Head of caudate nucleus (tissue), 42 donors: Measurements from ENCODE around the gene GPNMB.
"Not testable (repeated sequence)": the region's sequence is repeated elsewhere in the genome, so short reads cannot be mapped to it uniquely, and the experiment has no call there.

Source experiments
- DNase-seq, 42 donors: peaks; one replicate each; pipeline versions ENCODE4 v3.0.0 to v3.0.0-alpha.2; 2020 to 2021; ENCODE audit warnings: mixed read lengths in 7 of 42
- intact Hi-C: fragments of 100-400 bp; cut with DNase I; formaldehyde crosslinking; loops from one replicate; pipeline ENCODE4 v1.15.0; 2022

The GPNMB gene

GRCh38 chr7:23224364-23224763 is 22.2 kb upstream of the GPNMB start:
- DNase-seq, intact Hi-C loops: not testable (repeated sequence)

GRCh38 chr7:23226844-23227450 is 19.6 kb upstream of the GPNMB start:
- peak in 6 of 42 donors; percentile 25 to 48 (median 43) for DNase-seq
- intact Hi-C loops, result no loop called here

- intact Hi-C loops, result no loop called here
- DNase-seq, result no peak
Observed at GRCh38 chr7:23228412-23228811, 18.2 kb upstream of the GPNMB start.

- intact Hi-C loops, result no loop called here
- peak; percentile 28 to 80 (median 61) for DNase-seq
Observed at GRCh38 chr7:23230641-23231101, 15.9 kb upstream of the GPNMB start.

- intact Hi-C loops, result no loop called here
Observed at GRCh38 chr7:23232966-23233365, 13.6 kb upstream of the GPNMB start.

GRCh38 chr7:23234569-23235296 is 11.8 kb upstream of the GPNMB start:
- no peak for DNase-seq
- intact Hi-C loops, result no loop called here

More at GRCh38 chr7:23232966-23233365, 13.6 kb upstream of the GPNMB start:
- no peak for DNase-seq

GRCh38 chr7:23235813-23236221 is 10.8 kb upstream of the GPNMB start:
- no peak for DNase-seq
- intact Hi-C loops, result no loop called here

GRCh38 chr7:23237000-23237399 is 9.6 kb upstream of the GPNMB start:
- no peak for DNase-seq

GRCh38 chr7:23238983-23239652 is 7.5 kb upstream of the GPNMB start:
- intact Hi-C loops, result no loop called here
- peak in 1 of 42 donors; percentile 43 for DNase-seq

More at GRCh38 chr7:23237000-23237399, 9.6 kb upstream of the GPNMB start:
- intact Hi-C loops, result no loop called here

- DNase-seq, result no peak
- intact Hi-C loops, result no loop called here
Observed at GRCh38 chr7:23239698-23240097, 6.9 kb upstream of the GPNMB start.

- no peak for DNase-seq
- intact Hi-C loops, result no loop called here
Observed at GRCh38 chr7:23242321-23242720, 4.3 kb upstream of the GPNMB start.

- intact Hi-C loops, result no loop called here
- DNase-seq, result no peak
Observed at GRCh38 chr7:23242935-23243334, 3.6 kb upstream of the GPNMB start.

GRCh38 chr7:23247046-23247602 is 549 bp downstream of the GPNMB start:
- intact Hi-C loops, result no loop called here
- DNase-seq, result no peak

GRCh38 chr7:23247603-23248335 is 1.2 kb downstream of the GPNMB start:
- DNase-seq, result peak in 29 of 42 donors; percentile 5 to 53 (median 30)
- intact Hi-C loops, result no loop called here

- intact Hi-C loops, result no loop called here
- DNase-seq, result no peak
Observed at GRCh38 chr7:23249486-23249885, 2.9 kb downstream of the GPNMB start.

- intact Hi-C loops, result no loop called here
- DNase-seq, result no peak
Observed at GRCh38 chr7:23254051-23254681, 7.6 kb downstream of the GPNMB start.

- DNase-seq, result no peak
- intact Hi-C loops, result no loop called here
Observed at GRCh38 chr7:23256731-23257130, 10.2 kb downstream of the GPNMB start.

GRCh38 chr7:23260371-23260770 is 13.8 kb downstream of the GPNMB start:
- intact Hi-C loops, result no loop called here
- DNase-seq, result no peak
